ENCODE results near the gene SAMD3. TPM values are rescaled to one million over a fixed set of nuclear protein-coding genes. Genes with fewer than 3 reads are reported as not detected.

The SAMD3 gene
- total RNA-seq, 6 experiments from 2014 or later = 0.95 to 2.3 (median 1.4) TPM

- TF ChIP-seq, protein P1, sequence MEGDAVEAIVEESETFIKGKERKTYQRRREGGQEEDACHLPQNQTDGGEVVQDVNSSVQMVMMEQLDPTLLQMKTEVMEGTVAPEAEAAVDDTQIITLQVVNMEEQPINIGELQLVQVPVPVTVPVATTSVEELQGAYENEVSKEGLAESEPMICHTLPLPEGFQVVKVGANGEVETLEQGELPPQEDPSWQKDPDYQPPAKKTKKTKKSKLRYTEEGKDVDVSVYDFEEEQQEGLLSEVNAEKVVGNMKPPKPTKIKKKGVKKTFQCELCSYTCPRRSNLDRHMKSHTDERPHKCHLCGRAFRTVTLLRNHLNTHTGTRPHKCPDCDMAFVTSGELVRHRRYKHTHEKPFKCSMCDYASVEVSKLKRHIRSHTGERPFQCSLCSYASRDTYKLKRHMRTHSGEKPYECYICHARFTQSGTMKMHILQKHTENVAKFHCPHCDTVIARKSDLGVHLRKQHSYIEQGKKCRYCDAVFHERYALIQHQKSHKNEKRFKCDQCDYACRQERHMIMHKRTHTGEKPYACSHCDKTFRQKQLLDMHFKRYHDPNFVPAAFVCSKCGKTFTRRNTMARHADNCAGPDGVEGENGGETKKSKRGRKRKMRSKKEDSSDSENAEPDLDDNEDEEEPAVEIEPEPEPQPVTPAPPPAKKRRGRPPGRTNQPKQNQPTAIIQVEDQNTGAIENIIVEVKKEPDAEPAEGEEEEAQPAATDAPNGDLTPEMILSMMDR (IDR thresholded peaks at IDR 0.05) = no peak
- Mint-ChIP-seq H3K36me3 (ENCODE audit: low read depth) (peaks cover 4% of the 10 kb centered on the region), H3K4me3 (no peak overlapping the region), H3K27me3 (ENCODE audit: insufficient read depth) (no peaks in the 10 kb centered on the region), H3K27ac (no peak overlapping the region), H3K4me1 (ENCODE audit: low read depth) (no peaks in the 10 kb centered on the region), H3K9me3 (peaks cover 4% of the 10 kb centered on the region; the same call in 1 of the 2 replicates)
- DNase-seq = no peak
These were observed 107.7 kb downstream of the SAMD3 start for GRCh38 chr6:130115036-130115435.

DNA sequence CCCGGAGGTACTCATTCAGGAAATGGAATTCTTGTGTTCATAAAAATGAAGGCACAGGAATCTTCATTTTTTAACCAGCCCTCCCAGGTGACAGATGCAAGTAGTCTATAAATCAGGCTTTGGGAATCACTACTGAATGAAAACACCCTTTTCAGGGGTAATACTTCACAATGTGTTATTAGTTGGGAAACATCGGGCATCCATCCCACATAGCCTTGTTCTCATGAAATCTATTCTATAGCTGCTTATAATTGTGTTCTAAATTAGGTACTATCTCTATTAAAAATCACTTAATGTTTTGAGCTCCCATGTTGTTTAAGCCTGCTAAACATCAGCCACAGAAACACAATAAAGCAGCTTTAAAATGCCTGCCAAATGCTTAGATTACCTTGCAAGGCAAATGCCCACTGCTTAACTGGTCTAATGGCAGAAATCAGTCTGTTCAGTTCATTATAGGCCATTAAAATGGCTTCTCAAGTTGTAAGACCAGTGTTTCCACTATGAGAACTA, 109.5 kb downstream of the SAMD3 start:
- peaks cover 18% of the 10 kb centered on the region for H3K36me3 Mint-ChIP-seq (ENCODE audit: low read depth)
- TF ChIP-seq, protein P1 (IDR thresholded peaks at IDR 0.05) = no peak
- peaks cover 5% of the 10 kb centered on the region; the same call in 1 of the 2 replicates for H3K9me3 Mint-ChIP-seq
- DNase-seq = no peak
- no peak overlapping the region for H3K27ac Mint-ChIP-seq
- H3K4me3 Mint-ChIP-seq = no peak overlapping the region
- no peaks in the 10 kb centered on the region for H3K27me3 Mint-ChIP-seq (ENCODE audit: insufficient read depth)
- no peaks in the 10 kb centered on the region for H3K4me1 Mint-ChIP-seq (ENCODE audit: low read depth)

GRCh38 chr6:130111031-130111430, 111.7 kb downstream of the SAMD3 start:
- H3K27me3 Mint-ChIP-seq (ENCODE audit: insufficient read depth) = no peaks in the 10 kb centered on the region
- H3K27ac Mint-ChIP-seq = no peak overlapping the region
- no peak overlapping the region for H3K4me3 Mint-ChIP-seq
- no peak for DNase-seq
- peaks cover 18% of the 10 kb centered on the region for H3K36me3 Mint-ChIP-seq (ENCODE audit: low read depth)
- no peaks in the 10 kb centered on the region for H3K4me1 Mint-ChIP-seq (ENCODE audit: low read depth)
- peaks cover 5% of the 10 kb centered on the region; the same call in 1 of the 2 replicates for H3K9me3 Mint-ChIP-seq
- TF ChIP-seq, protein P1 (IDR thresholded peaks at IDR 0.05) = no peak

DNA sequence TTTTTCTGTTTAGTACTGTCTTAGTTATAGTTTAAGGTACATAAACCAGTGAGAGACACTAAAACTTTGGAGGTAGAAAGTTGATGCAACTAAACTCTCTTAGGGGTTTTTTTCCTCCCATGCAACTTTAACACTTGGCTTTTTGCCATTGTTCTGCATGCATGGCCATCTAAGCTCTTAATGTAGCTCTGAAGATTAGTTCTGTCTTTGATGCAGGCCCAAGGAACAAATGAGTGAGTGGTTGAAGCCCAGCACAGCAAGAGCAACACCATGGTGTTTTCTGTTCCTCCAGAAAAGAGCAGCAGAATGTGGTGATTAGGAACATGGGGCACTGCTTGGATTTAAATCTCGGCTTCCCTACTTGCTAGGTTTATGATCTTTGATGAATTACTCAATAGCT, 115.0 kb downstream of the SAMD3 start:
- Mint-ChIP-seq H3K9me3 (peaks cover 5% of the 10 kb centered on the region; the same call in 1 of the 2 replicates), H3K4me3 (no peak overlapping the region), H3K27ac (no peak overlapping the region), H3K36me3 (ENCODE audit: low read depth) (peaks cover 18% of the 10 kb centered on the region), H3K27me3 (ENCODE audit: insufficient read depth) (no peaks in the 10 kb centered on the region), H3K4me1 (ENCODE audit: low read depth) (no peaks in the 10 kb centered on the region)
- TF ChIP-seq, protein P1 (IDR thresholded peaks at IDR 0.05) = no peak
- no peak for DNase-seq

- TF ChIP-seq, protein P1 (IDR thresholded peaks at IDR 0.05) = no peak
- H3K4me1 Mint-ChIP-seq (ENCODE audit: low read depth) = no peaks in the 10 kb centered on the region
- H3K27ac Mint-ChIP-seq = no peak overlapping the region
- peaks cover 18% of the 10 kb centered on the region for H3K36me3 Mint-ChIP-seq (ENCODE audit: low read depth)
- peaks cover 5% of the 10 kb centered on the region; the same call in 1 of the 2 replicates for H3K9me3 Mint-ChIP-seq
- no peak overlapping the region for H3K4me3 Mint-ChIP-seq
- H3K27me3 Mint-ChIP-seq (ENCODE audit: insufficient read depth) = no peaks in the 10 kb centered on the region
- DNase-seq = no peak
These were observed 116.6 kb downstream of the SAMD3 start for GRCh38 chr6:130105996-130106704.

Measured in HFFc6 (cell line).